GM18517 (cell line): ENCODE data around the gene ADAP1.

Experiments used
- ATAC-seq: cut with Tn5 transposase; IDR thresholded peaks from one replicate; pipeline ENCODE4 v1.9.1; 2021; ENCODE audit warnings: mild to moderate bottlenecking, moderate library complexity; ENCODE audit not compliant: unreplicated experiment

ADAP1 gene

DNA sequence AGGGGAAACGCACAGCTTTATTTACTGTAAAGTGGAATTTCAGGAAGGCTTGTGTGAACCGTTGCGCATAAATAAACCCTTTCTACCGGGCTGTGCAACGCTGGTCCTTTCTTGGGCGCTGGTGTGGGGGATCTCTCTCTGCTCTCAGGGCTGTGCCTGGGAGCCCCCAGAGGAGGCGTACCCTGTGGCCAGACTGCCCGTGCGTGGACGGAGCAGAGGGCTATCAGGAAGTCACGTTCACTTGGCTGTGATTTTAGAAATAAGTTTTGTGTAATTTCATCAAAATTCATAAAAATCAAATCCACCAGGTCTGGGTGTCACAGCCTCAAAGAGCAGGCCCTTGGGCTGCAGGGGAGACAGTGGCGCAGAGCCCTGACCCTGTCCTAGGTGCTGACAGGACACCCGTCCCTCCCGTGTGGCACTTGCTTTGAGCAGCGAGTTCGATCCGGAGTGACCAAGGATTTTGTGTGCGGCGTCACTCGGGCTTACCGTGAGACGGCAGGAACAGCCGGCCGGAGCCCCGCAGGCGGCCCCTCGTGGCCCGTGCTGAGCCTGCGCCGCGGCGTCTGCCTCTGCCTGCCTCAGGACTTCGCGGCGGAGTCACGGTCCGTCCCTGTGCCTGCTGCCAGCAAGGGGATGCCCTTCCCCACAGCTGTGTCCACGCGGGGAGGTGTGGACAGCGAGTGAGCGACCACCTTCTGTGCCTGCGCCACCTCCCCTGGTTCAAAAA, 58.0 kb downstream of the ADAP1 start:
- ATAC-seq: no peak

DNA sequence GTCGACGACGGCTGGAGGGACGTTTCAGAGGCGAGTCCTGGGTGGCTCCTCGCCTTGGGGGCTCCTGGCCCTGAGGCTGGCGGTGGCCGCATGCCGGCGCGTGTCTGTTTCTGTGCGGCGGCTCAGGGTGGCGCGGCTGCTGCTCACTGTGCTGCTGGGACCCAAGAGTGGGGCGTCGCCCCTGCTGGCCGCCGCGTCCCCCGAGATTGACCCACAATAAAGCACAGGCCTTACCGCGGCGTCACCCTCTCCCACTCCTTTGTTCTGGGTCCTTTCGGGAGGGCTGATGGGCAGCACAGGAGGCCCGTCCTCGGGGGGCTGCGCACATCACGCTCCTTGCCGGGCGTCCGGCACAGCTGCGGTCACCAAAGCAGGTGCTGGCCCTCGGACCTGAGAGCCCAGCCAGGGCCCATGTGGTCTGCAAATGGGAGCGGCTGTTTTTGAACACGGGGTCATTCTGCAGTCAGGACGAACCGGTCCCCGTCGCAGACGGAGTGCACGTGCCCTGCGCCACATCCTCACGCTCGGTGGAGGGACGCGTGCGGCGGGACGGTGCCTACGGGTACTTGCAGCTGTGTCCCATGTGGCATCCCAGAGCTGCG, 58.9 kb downstream of the ADAP1 start:
- no peak for ATAC-seq

DNA sequence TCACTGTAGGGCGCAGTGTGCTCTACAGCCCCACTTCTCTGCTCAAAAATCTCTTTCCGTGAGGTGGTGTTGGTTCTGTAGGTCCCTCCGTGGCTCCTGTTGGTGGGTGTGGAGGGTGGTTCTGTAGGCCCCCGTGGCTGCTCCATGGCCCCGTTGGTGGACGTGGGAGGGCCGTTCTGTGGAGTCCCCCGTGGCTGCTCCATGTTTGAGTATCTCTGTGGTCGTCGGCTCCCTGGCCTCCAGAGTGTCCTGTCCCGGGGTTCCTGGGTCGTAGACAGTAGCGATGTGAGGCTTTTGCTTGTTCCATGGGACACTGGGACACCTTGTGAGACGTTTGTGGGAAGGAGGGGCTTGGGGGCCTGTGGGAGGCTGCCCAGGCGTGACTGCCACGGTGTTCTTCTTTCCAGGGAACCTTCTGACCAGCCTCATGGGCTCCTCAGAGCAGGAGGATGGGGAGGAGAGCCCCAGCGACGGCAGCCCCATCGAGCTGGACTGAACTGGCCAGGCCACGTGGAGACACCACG, 59.5 kb downstream of the ADAP1 start:
- no peak for ATAC-seq

DNA sequence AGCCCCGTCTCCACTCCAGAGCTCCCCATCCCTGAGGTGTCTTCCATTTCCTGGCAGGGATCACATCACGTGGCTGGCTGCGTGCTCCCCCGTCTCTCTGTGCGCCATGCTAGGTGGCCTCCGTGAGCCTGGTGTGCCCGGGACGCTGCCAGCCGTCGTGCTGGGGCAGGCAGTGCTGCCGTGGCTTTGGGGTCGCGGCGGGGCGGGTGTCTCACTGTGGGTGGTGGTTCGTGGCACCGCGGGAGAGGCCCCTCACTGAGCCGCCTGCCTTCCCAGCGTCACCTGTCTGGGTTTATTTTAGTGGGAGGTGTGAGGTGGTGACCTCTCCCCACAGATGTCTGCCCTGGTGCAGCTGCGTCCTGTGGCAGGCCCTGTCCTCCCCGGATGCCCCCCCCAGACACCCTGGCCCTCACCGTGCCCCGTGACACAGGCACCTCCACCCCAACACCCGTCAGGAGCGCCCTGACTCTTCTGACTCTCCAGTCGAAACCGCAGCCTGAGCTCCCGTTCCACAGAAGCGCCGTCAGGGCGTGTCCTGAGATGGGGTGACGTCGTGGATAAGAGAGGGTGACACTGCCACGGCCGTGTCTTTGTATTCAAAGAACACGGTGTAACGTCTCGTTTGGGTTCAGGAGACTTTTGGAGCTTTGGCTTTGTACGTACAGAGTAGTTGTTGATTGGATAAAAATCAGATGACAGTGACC, 60.2 kb downstream of the ADAP1 start:
- ATAC-seq: no peak

DNA sequence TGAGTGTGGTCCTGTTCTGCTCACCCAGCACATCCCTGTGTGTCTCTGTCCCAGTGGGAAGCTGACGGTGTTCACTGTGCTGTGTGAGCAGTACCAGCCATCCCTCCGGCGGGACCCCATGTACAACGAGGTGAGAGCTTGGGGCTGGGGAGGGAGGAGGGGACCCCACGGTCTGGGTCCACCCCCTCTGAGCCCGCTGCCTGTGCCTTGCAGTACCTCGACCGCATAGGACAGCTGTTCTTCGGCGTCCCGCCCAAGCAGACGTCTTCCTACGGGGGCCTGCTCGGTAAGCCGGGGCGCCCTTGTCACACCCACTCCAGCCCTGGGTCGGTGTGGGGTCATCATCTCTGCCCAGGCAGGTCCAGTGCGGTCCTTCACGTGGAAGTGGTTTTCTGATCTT, 60.8 kb downstream of the ADAP1 start:
- no peak for ATAC-seq

DNA sequence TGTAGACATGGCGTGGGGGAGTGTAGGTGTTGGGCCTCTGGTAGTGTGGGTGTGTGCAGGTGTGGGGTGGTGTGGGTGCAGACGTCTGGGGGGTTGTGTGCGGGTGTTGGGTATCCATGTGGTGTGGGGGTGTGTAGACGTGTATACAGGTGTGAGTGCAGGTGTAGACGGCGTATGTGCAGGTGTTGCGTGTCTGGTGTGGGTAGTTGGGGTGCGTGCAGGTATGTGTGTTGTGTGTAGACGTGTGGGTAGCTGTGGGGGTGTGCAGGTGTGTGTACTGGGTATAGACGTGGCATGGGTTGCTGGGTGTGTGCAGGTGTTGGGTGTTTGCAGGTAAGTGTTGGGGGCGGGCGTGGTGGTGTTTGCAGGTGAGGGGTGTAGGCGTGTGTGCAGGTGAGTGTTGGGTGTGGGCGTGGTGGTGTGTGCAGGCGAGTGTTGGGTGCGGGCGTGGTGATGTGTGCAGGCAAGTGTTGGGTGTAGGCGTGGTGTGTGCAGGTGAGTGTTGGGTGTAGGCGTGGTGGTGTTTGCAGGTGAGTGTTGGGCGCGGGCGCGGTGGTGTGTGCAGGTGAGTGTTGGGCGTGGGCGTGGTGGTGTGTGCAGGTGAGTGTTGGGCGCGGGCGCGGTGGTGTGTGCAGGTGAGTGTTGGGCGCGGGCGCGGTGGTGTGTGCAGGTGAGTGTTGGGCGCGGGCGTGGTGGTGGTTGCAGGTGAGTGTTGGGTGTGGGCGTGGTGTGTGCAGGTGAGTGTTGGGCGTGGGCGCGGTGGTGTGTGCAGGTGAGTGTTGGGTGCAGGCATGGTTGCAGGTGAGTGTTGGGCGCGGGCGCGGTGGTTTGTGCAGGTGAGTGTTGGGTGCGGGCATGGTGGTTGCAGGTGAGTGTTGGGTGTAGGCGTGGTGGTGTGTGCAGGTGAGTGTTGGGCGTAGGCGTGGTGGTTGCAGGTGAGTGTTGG, 61.6 kb downstream of the ADAP1 start:
- ATAC-seq: no peak

DNA sequence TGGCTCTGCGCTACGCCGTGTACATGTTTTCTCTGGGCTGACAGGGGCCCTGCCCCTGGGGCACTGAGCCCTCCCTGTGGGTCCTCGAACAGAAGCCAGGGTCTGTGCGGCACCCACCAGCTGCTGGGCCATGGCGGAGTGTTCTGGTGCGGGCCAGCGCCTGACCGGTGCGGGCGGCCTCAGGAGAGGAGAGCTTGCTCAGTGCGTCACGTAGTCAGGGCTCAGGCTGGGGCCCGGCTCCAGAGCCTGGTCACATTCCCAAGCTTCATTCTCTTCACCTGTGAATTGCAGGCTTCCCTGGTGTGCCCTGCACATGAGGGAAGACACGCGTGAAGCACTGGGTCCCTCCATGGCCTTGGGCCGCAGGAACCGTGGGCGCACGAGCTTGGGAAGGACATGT, 62.7 kb downstream of the ADAP1 start:
- no peak for ATAC-seq

DNA sequence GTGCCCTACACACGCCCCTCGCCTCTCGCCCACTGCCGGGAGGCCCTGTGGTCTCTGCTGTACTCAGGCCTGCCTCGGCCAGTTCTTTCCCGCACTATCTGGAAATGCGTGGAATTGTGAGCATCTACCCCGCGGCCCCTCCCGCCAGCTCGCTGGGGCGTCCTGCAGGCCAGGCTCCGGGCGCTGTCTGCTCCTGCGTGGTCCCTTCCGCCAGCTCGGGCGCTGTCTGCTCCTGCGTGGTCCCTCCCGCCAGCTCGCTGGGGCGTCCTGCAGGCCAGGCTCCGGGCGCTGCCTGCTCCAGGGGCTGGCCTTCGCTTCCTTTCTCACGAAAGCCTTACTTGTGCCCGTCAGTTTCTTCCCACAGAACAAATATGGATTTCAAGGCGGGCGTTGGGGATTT, 63.2 kb downstream of the ADAP1 start:
- ATAC-seq: no peak

DNA sequence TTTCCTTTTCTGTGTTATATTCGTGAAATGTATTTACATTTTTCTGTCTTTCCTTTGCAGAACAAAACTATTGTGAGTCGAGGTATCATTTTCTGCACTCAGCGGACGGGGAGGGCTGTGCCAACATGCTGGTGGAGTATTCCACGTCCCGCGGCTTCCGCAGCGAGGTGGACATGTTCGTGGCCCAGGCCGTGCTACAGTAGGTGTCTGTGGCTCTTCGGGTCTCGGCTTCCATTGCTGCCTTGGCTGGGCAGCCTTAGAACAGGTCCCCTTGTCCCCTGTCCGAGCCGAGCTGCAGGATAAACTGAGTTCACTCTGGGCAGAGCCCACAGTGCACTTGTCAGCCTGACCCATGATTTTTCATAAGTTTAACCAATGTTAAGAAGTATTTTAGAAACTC, 63.6 kb downstream of the ADAP1 start:
- ATAC-seq: no peak

DNA sequence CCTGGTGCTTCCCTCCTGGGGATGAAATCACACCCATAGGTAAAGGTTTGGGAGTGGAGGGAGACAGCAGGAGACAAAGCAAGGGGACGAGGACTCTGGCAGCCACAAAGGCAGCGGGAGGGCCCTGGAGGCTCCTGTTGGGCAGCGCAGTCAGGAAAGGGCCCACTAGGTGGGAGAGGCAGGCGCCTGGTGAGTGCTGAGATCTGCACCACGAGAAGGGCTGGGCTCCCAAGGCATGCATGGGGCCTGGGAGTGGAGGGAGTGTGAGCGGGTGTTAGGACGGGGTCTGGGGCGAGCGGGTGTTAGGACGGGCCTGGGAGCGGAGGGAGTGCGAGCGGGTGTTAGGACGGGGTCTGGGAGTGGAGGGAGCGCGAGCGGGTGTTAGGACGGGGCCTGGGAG, 65.1 kb downstream of the ADAP1 start:
- no peak for ATAC-seq

DNA sequence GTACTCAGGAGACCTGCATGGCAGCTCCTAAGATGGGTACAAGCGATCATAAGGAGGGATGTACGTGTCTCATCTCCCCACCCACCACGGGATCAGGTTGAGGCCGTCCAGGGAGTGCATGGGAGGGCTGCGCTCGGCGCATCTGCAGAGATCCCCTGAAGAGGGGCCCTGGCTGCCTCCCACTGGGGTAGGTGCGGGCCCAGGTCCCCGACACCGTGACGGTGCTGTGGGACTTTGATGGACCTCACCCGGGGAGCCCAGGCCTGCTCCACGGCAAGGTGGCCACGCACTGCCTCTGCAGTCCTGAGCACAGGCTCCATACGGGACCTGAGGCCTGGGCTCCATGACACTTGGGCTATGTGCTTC, 65.5 kb downstream of the ADAP1 start:
- no peak for ATAC-seq

DNA sequence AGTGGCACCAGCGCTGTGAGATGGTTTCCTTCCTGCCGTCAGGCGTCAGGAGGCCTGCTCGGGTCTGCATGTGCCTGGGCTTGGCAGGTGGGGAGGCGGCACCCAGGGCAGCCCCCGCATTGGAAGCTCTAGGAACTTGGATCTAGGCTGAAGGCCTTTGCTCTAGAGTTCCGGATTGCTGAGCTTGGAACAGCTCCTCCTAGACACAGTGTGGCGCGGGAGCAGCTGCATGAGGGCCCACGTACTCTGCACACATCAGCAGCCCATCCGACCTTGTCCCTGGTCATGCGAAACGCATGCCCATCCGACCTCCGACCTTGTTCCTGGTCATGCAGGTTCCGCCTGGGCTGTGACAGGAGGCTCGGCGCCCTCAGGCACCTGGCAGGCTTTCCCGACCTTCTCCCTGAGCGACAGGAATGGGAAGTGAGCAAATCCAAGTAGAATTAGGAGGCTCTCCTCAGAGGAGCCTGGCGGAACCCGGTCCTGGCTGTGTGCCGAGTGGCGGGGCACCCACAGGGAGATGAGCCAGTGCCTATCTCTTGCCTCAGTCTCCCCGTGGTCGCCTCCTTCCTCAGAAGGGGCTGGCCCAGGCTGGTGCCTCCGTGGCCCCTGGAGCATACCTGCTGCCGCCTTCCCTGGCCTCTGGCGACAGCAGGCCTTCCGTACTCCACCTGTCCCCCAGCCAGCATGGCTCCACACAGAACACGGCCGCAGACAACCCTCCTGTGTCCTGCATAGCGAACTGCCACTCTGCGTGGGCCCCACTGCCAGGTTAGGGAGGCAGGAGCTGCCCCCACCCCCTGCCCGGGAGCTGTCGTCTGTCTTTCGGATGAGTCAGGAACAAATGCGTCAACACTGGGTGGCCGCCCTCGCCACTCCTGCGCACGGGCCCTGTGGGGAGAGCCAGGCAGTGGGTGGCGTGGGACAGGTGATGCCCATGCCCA, 66.1 kb downstream of the ADAP1 start:
- no peak for ATAC-seq

DNA sequence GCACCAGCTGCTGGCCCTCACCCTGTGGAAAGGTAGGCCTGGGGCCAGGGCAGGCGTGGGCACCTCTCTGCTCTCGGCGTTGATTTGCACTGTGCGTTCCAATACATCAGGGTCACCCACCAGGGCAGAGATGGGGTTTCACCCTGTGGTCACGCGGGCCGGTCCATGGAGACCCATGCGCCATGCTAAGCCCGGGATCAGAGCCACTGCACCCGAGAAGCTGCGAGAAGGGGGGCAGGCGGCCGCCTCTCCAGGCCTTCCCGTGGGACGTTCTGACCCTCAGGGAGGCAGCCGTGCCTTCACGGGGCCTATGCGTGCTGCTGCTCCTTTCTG, 67.0 kb downstream of the ADAP1 start:
- ATAC-seq: no peak

DNA sequence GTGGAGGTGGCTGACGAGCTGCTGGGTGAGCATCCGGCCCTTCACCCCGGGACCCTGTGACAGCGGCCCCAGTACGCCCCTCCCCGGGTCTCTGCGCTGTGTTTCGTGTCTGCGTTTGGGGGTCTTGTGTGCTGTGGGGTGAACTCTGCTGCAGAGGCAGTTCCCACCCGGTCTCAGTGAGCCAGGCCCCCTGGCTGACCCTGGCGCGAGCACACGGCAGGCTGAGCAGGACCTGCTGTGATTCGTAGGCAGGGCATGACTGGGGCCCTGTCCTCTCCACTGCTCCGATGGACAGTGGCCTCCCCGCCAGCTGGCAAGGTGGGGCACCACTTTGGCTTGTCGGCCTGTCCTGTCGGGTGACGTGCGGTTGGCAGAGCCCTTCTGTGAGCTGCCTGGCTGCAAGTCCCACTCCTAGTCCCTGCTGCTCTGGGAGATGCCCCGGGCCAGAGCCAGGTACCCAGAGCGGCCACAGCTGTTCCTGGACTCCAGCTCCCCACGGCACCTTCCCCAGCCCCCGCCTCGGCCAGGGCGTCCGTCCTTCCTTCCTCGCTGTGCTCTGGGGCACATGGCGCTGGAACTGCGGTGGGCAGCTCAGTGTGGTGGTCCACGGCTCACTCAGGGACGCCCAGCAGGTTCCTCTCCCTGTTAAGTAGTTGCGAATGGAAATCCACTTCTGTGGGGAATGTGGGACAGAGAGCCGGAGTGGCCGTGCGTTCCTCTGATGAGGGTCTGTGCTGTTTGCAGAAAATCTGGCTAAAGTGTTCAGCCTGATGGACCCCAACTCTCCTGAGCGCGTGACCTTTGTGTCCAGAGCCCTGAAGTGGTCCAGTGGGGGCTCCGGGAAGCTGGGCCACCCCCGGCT, 67.6 kb downstream of the ADAP1 start:
- no peak for ATAC-seq

DNA sequence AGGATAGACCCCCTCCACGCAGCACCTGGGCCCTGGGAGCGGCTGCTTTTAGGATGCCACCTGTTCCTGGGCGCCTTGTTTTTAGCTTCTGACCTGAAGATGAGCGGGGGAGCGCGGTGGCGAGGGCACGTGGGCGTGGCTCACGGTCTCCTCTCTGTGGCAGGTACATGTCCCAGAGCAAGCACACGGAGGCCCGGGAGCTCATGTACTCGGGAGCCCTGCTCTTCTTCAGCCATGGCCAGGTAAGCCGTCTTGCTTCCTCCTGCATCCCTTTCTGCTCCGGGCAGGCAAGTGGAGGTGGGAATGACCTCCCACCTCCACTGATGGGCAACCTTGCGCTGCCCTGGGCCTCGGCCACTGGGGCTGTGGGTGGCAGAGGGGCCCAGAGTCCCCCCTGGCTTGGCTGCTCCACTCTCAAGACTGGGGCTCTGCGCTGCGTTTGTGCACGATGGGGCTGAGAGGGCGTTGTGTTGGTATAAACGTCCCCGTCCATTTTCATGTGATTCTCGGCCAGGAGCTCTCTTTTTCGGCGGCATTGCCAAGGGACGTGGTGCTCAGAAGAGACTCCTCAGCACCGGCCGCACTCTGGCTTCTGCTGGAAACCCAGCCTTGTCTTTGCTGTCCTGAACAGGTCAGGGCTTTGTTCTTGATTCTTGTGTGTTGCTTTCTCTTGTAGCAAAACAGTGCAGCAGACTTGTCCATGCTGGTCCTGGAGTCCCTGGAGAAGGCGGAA, 68.4 kb downstream of the ADAP1 start:
- ATAC-seq: no peak

DNA sequence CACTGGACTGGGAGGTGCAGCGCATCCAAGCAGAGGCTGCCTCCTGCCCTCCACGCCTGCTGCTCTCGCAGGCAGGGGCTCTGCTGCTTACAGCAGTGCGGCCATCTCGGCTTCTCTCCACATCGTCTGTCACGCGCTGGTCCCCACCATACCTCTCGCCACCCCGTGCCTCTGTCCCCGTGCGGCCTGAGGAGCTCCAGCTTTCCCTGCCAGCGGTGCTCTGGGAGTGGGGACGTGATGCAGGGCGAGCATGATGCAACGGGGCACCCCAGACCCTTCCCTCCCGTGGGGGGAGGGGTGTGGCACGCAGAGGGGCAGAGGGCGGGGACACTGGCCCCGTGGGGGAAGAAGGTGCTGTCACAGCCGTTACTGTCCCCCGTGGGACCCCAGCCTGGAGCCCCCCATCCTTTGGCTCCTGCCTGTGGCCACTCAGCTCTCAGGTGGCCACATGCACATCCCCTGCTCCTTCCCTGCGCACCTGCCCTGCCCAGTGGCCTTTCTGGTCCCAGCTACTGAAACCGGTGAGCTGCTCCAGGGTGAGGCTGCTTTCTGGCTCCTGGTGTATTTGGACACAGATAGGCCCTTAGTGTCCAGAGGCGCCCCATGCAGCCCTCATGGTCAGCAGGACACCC, 69.1 kb downstream of the ADAP1 start:
- no peak for ATAC-seq

DNA sequence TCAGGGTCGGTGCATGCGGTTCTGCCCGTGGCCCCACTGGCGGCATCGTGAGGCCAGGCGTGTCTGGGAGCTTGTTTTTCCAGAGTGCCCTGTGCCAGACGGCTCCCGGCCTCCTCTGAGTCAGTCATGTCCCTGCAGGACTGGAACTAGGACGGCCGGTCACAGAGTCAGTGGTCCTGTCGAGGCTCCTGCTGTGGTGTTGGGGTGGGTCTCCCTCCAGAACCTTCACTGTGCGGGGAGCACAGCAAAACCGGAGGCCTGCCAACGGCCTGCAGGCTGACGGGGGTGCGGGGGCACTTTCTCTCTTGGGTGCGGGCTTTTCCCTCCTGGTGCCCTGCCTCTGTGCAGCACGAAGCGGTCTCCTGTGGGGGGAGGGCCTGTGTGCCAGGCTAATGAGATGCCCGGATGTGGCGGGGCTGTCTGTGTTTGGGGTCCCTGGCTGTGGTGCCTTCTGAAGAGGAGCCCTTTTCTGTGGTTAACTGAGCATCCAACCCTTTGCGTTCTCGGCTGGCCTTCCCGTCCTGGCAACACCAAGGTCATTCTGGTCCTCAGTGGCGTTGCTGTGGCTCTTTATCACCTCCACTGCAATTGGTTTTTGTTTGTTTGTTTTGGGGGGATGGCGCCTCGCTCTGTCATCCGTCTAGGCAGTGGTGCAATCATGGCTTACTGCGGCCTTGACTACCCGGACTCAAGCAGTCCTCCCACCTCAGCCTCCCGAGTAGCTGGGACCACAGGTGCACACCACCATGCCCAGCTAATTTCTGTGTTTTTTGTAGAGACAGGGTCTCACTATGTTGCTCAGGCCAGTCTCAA, 70.1 kb downstream of the ADAP1 start:
- no peak for ATAC-seq
